Measurements from ENCODE around the gene PPM1N. TPM values are rescaled to one million over a fixed set of nuclear protein-coding genes. Genes with fewer than 3 reads are reported as not detected.

PPM1N gene
- total and polyA plus RNA-seq, 7 donors = 0.29 to 0.90 (median 0.46) TPM; not detected in 3

GRCh38 chr19:45506246-45506988, 8.2 kb downstream of the PPM1N start:
- Histone ChIP-seq H3K36me3 (ENCODE audit: insufficient read depth in 1 of 2, low read depth in 1 of 2) (no peaks in the 10 kb centered on the region), H3K4me3 (peak overlapping the region; percentile 100), H3K4me1 (peaks cover 1% of the 10 kb centered on the region), H3K27me3 (ENCODE audit: insufficient read depth in 3 of 3, low read length in 2 of 3) (peaks cover 0 to 3% (median 0%) of the 10 kb centered on the region in 3 donors), H3K27ac (peak overlapping the region; percentile 93), H3K9me3 (no peaks in the 10 kb centered on the region)
- intact Hi-C loops (cut with DNase I) = no loop called here
- DNase-seq (peak; percentile 95 to 97), ATAC-seq (peak; percentile 88 to 91 (median 90))
- 1 to 3% (median 1%) methylated on average over 33 to 47 of the region's 47 CpGs for WGBS, 3 donors
- peak; percentile 39 for TF ChIP-seq CTCF (IDR thresholded peaks at IDR 0.05)

DNA sequence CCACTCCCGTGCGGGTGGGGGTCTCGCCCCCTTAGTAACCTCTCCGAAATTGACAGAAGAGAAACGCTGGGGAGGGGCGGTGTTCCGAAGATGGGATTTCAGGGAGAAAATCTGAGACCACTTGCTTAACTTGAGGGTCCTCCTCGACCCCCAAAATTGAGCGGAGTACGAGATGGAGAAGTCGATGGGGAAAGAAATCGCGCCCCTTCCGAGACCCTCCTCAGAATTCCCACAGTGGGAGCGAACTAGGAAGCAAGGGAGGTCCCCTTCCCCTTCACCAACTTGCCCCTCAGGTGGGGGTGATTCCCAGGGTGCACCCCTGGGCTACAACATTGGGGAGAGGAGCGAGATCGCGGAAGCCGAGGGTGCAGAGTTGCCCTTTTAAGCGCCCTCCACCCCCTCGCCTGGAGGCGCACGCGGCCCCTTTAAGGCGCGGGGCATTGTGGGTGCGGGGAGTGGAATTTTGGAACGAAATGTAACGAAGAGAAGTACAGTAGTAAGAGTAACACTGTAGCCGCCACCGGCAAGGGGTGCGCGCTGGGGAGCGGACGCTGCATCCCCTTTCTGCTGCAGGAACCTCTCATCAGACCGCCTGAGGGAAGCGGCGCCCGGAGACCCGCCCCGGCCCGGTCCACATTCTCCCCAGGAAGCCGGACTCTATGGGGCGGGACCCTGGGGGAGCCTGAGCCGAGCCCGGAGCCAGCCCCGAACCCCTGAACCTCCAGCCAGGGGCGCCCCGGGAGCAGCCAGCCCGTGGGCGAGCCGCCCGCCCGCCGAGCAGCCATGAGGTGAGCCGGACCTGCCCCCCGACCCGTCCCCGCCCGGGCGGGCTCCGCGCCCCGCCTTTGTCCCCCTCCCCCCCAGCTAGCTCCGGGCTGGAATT, 9.0 kb downstream of the PPM1N start, which contains the start of gene VASP:
Gene VASP, plus strand, starts transcription at position 491 of the 883 bp plus-strand sequence. Its CDS starts 293 bp downstream, at position 784.
- TF ChIP-seq CTCF (IDR thresholded peaks at IDR 0.05) = no peak
- H3K4me1 ChIP-seq = peaks cover 8% of the 10 kb centered on the region

GRCh38 chr19:45507872-45508416, 9.7 kb downstream of the PPM1N start:
- Histone ChIP-seq H3K4me3 (peak overlapping the region; percentile 100), H3K36me3 (ENCODE audit: insufficient read depth in 1 of 2, low read depth in 1 of 2) (no peaks in the 10 kb centered on the region), H3K27ac (peak overlapping the region; percentile 93), H3K4me1 (peaks cover 8% of the 10 kb centered on the region), H3K27me3 (ENCODE audit: insufficient read depth in 3 of 3, low read length in 2 of 3) (no peaks in the 10 kb centered on the region), H3K9me3 (no peaks in the 10 kb centered on the region)
- no peak for TF ChIP-seq CTCF (IDR thresholded peaks at IDR 0.05)
- DNase-seq = peak in 1 of 2 donors; percentile 65
- 0 to 1% (median 0%) methylated on average over 22 of the region's 22 CpGs for WGBS, 3 donors
- intact Hi-C loops (cut with DNase I) = no loop called here
- ATAC-seq = no peak

More for the DNA sequence above, 9.0 kb downstream of the PPM1N start, which contains the start of gene VASP:
- Histone ChIP-seq H3K9me3 (no peaks in the 10 kb centered on the region), H3K4me3 (peak within 1 kb of the TSS; percentile 100), H3K27ac (peak within 1 kb of the TSS; percentile 93), H3K27me3 (ENCODE audit: insufficient read depth in 3 of 3, low read length in 2 of 3) (no peaks in the 10 kb centered on the region), H3K36me3 (ENCODE audit: insufficient read depth in 1 of 2, low read depth in 1 of 2) (no peaks in the 10 kb centered on the region)
- DNase-seq (peak; percentile 83 to 90), ATAC-seq (peak; percentile 76 to 87 (median 80))
- WGBS, 3 donors = 0 to 1% (median 1%) methylated on average over 56 to 65 of the region's 65 CpGs
- intact Hi-C loops (cut with DNase I) = no loop called here

DNA sequence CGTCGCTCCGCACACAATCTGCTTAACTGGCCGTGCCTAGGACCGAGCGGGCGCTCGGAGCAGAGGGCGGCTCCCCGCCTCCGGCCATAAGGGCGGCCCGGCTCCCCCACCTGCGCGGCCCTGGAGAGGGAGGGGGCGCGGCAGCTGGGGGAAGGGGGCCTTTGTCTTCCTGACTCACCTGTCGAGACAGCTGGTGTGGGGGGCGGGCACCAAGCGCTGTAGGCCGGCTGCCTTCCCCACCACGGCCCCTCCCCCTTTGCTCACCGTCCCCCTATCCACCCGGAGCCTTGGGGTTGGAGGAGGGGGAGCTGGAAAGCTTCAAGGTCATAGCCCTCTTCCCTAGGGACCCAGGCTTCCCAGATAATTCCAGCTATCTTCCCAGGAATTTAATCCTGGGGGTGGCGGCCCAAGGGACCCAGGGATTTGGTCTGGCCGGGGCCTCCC, 10.2 kb downstream of the PPM1N start:
- peak in 2 of 4 donors; percentile 7 to 14 for ATAC-seq
- 4 to 6% (median 5%) methylated on average over 13 to 26 of the region's 26 CpGs for WGBS, 3 donors
- peak; percentile 50 to 66 for DNase-seq

More for the DNA sequence above, 10.2 kb downstream of the PPM1N start:
- Histone ChIP-seq H3K4me3 (peak overlapping the region; percentile 100), H3K4me1 (peaks cover 8% of the 10 kb centered on the region), H3K9me3 (no peaks in the 10 kb centered on the region), H3K27me3 (ENCODE audit: insufficient read depth in 3 of 3, low read length in 2 of 3) (no peaks in the 10 kb centered on the region), H3K36me3 (ENCODE audit: insufficient read depth in 1 of 2, low read depth in 1 of 2) (no peaks in the 10 kb centered on the region), H3K27ac (peak overlapping the region; percentile 93)
- TF ChIP-seq CTCF (IDR thresholded peaks at IDR 0.05) = no peak
- intact Hi-C loops (cut with DNase I) = no loop called here

Data from psoas muscle (tissue), 8 donors.